ENCODE results near the gene DNAH12. TPM values are rescaled to one million over a fixed set of nuclear protein-coding genes. Genes with fewer than 3 reads are reported as not detected.
"Not testable (repeated sequence)": the region's sequence is repeated elsewhere in the genome, so short reads cannot be mapped to it uniquely, and the experiment has no call there.

DNAH12 gene
- total RNA-seq, 6 experiments from 2014 or later = under 0.01 to 0.29 (median 0.18) TPM; not detected in 1

DNA sequence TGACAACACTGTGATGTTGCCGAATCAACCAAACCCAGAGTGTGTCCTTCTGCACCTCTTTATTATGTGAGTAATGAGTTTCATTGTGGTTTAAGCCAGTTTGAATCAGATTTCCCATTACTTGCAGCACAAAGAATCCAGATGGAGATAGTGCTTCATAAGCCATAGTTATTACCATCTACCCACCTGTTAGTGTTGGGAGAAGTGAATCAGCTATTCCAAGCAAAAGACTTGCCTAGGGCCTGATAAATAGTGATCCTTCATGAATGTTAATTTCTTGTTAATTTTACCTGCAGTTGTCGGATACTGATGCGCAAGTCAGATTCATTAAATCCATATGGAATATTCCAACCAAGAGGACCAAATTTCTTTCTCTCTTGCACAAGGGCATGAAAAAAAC, 229.9 kb downstream of the DNAH12 start:
- ATAC-seq (no peak), DNase-seq (no peak)
- WGBS (ENCODE audit: insufficient coverage, low coverage, low lambda C conversion rate, missing lambda C conversion rate) = 95% methylated on average over 2 of the region's 3 CpGs
- Histone ChIP-seq H3K9me3 (no peaks in the 10 kb centered on the region), H3K36me3 (no peaks in the 10 kb centered on the region), H3K4me1 (no peaks in the 10 kb centered on the region), H3K4me3 (no peak overlapping the region), H3K27me3 (no peaks in the 10 kb centered on the region), H3K27ac (no peak overlapping the region)
- intact Hi-C loops (cut with DNase I) = no loop called here
- TF ChIP-seq CTCF (IDR thresholded peaks at IDR 0.05) (no peak), POLR2A (IDR thresholded peaks at IDR 0.05) (no peak)

GRCh38 chr3:57309769-57310360, 234.3 kb downstream of the DNAH12 start:
- H3K9me3 ChIP-seq = no peaks in the 10 kb centered on the region
- no peaks in the 10 kb centered on the region for H3K27me3 ChIP-seq
- no peaks in the 10 kb centered on the region for H3K4me1 ChIP-seq
- H3K36me3 ChIP-seq = no peaks in the 10 kb centered on the region
- WGBS (ENCODE audit: insufficient coverage, low coverage, low lambda C conversion rate, missing lambda C conversion rate) = 15% methylated on average over 3 of the region's 3 CpGs
- H3K4me3 ChIP-seq = no peak overlapping the region
- H3K27ac ChIP-seq = no peak overlapping the region
- intact Hi-C loops (cut with DNase I) = no loop called here
- TF ChIP-seq CTCF (IDR thresholded peaks at IDR 0.05) (no peak), POLR2A (IDR thresholded peaks at IDR 0.05) (no peak)
- DNase-seq (no peak), ATAC-seq (peak in 3 of 4 donors; percentile 25 to 72 (median 45))

GRCh38 chr3:57303520-57303919, 240.6 kb downstream of the DNAH12 start:
- H3K36me3 ChIP-seq; H3K27ac ChIP-seq; DNase-seq; H3K27me3 ChIP-seq; H3K4me1 ChIP-seq; H3K4me3 ChIP-seq; intact Hi-C loops (cut with DNase I); ATAC-seq; H3K9me3 ChIP-seq: not testable (repeated sequence)
- WGBS (ENCODE audit: insufficient coverage, low coverage, low lambda C conversion rate, missing lambda C conversion rate) = 87% methylated on average over 7 of the region's 7 CpGs

DNA sequence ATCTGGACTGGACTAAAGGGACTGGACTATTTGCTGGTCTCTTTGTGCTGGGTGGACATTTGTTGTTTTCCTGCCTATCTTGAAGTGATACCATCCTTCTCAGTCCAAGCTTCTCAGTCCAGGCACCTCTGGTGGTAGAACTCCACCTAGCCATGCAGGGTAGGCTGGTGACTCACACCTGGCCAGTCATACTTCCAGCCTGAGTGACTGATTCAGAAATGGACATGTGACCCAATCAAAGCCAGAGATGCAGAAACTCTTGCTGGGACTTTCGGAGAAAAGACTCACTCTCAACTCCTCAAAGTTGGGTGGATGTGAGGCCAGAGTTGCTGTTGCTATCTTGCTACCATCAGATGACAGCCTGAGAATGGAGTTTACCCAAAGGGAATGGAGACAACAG, 246.1 kb downstream of the DNAH12 start:
- Histone ChIP-seq H3K4me3 (no peak overlapping the region), H3K4me1 (no peaks in the 10 kb centered on the region), H3K27ac (no peak overlapping the region), H3K9me3 (no peaks in the 10 kb centered on the region), H3K36me3 (no peaks in the 10 kb centered on the region), H3K27me3 (no peaks in the 10 kb centered on the region)
- intact Hi-C loops (cut with DNase I) = no loop called here
- DNase-seq (no peak), ATAC-seq (peak in 1 of 4 donors; percentile 74)
- no peak for TF ChIP-seq CTCF (IDR thresholded peaks at IDR 0.05)
- WGBS (ENCODE audit: insufficient coverage, low coverage, low lambda C conversion rate, missing lambda C conversion rate) = 88% methylated on average over 1 of the region's 1 CpG

GRCh38 chr3:57292897-57293526, 251.1 kb downstream of the DNAH12 start:
- 80% methylated on average over 4 of the region's 4 CpGs for WGBS (ENCODE audit: insufficient coverage, low coverage, low lambda C conversion rate, missing lambda C conversion rate)
- no peak overlapping the region for H3K4me3 ChIP-seq
- H3K36me3 ChIP-seq = no peaks in the 10 kb centered on the region
- H3K27ac ChIP-seq = no peak overlapping the region
- intact Hi-C loops (cut with DNase I) = no loop called here
- no peaks in the 10 kb centered on the region for H3K27me3 ChIP-seq
- H3K4me1 ChIP-seq = no peaks in the 10 kb centered on the region
- TF ChIP-seq CTCF (IDR thresholded peaks at IDR 0.05) (no peak), POLR2A (IDR thresholded peaks at IDR 0.05) (no peak)
- no peaks in the 10 kb centered on the region for H3K9me3 ChIP-seq
- DNase-seq (no peak), ATAC-seq (no peak)

All from right lobe of liver (tissue), 6 donors.